IMR-90 (cell line): Measurements from ENCODE around the gene NUDCD3. TPM values are rescaled to one million over a fixed set of nuclear protein-coding genes. Genes with fewer than 3 reads are reported as not detected.

Experiments used
- ATAC-seq: fragments of 200-7000 bp; cut with Tn5 transposase; 2 replicates; pipeline ENCODE4 v1.9.1; 2020; ENCODE audit warnings: low read depth, mild to moderate bottlenecking, moderate library complexity
- BruUV-seq: library from RNA; stranded (reverse); fragments of 400-500 nt; replicated peaks from 2 replicates; lab custom pipeline; 2021; lab: Mats Ljungman, UMichigan
- CTCF ChIA-PET: fragments of 300-600 bp; formaldehyde crosslinking; extraction: SDS; loops from one replicate; lab custom pipeline; 2021; ENCODE audit warnings: antibody characterized with exemption; lab: Yijun Ruan, JAX
- POLR2A ChIA-PET: fragments of 300-600 bp; sonication (Branson Sonifier 250); formaldehyde crosslinking; loops from one replicate; lab custom pipeline; 2022; ENCODE audit warnings: antibody characterized with exemption; ENCODE audit not compliant: unreplicated experiment; lab: Charles Lee
- DNase-seq: peaks from one replicate; pipeline ENCODE4 v3.0.0; 2013
- H2AFZ ChIP-seq: replicated peaks from 2 replicates; pipeline ENCODE3; 2013; ENCODE audit warnings: low read length, mild to moderate bottlenecking; ENCODE audit not compliant: poor library complexity
- H2AK5ac ChIP-seq: 2 replicates; pipeline ENCODE4 v1.6.1; 2013; ENCODE audit warnings: low read depth, low read length, inconsistent platforms
- H2AK9ac ChIP-seq: replicated peaks from 2 replicates; pipeline ENCODE3; 2013; ENCODE audit warnings: mild to moderate bottlenecking, low read depth, low read length, moderate library complexity; ENCODE audit not compliant: poor library complexity
- H2BK120ac ChIP-seq: 2 replicates; pipeline ENCODE4 v1.6.1; 2013; ENCODE audit warnings: low read depth, low read length, inconsistent platforms
- H2BK15ac ChIP-seq: 3 replicates; pipeline ENCODE4 v1.6.1; 2013; ENCODE audit warnings: low read depth, low read length, inconsistent platforms
- H2BK20ac ChIP-seq: 2 replicates; pipeline ENCODE4 v1.6.1; 2013; ENCODE audit warnings: low read depth, mild to moderate bottlenecking, inconsistent platforms, low read length, moderate library complexity
- H2BK5ac ChIP-seq: 2 replicates; pipeline ENCODE4 v1.6.1; 2013; ENCODE audit warnings: mild to moderate bottlenecking, low read depth, low read length, inconsistent platforms; ENCODE audit not compliant: poor library complexity, severe bottlenecking
- H3K14ac ChIP-seq: replicated peaks from 2 replicates; pipeline ENCODE4 v1.6.1; 2013; ENCODE audit warnings: low read depth, low read length, inconsistent platforms
- H3K18ac ChIP-seq: 2 replicates; pipeline ENCODE4 v1.6.1; 2013; ENCODE audit warnings: low read depth, low read length, control low read depth
- H3K23ac ChIP-seq: 2 replicates; pipeline ENCODE4 v1.6.1; 2013; ENCODE audit warnings: low read depth, low read length, inconsistent platforms
- H3K27ac ChIP-seq: 2 replicates; pipeline ENCODE4 v1.5.1; 2013; ENCODE audit warnings: mild to moderate bottlenecking, control low read depth, low read length; ENCODE audit not compliant: insufficient read depth
- H3K27me3 ChIP-seq: 2 replicates; pipeline ENCODE4 v1.6.1; 2013; ENCODE audit warnings: low read length; ENCODE audit not compliant: control insufficient read depth, insufficient read depth
- H3K36me3 ChIP-seq: 2 replicates; pipeline ENCODE4 v1.6.1; 2013; ENCODE audit warnings: low read length, mixed read lengths; ENCODE audit not compliant: control insufficient read depth, insufficient read depth
- H3K4ac ChIP-seq: 2 replicates; pipeline ENCODE4 v1.6.1; 2013; ENCODE audit warnings: low read depth, low read length, inconsistent platforms
- H3K4me1 ChIP-seq: 2 replicates; pipeline ENCODE4 v1.6.1; 2013; ENCODE audit warnings: low read length, mixed read lengths; ENCODE audit not compliant: control insufficient read depth, insufficient read depth
- H3K4me2 ChIP-seq: 2 replicates; pipeline ENCODE4 v1.6.1; 2013; ENCODE audit warnings: low read depth, mild to moderate bottlenecking, control low read depth, low read length, moderate library complexity
- H3K4me3 ChIP-seq: 2 replicates; pipeline ENCODE4 v1.5.1; 2013; ENCODE audit warnings: low read depth, mild to moderate bottlenecking, control low read depth, low read length, moderate library complexity; ENCODE audit not compliant: insufficient read depth
- H3K56ac ChIP-seq: 2 replicates; pipeline ENCODE4 v1.6.1; 2013; ENCODE audit warnings: low read length, inconsistent platforms; ENCODE audit not compliant: insufficient read depth; ENCODE audit errors: extremely low read depth
- H3K79me1 ChIP-seq, 2 experiments: 2 replicates each; pipeline ENCODE4 v1.6.1; 2013; ENCODE audit warnings: low read length in 2 of 2, inconsistent platforms in 1 of 2, low read depth in 1 of 2
- H3K9ac ChIP-seq: 2 replicates; pipeline ENCODE4 v1.6.1; 2013; ENCODE audit warnings: low read depth, low read length, control low read depth
- H3K9me1 ChIP-seq: 2 replicates; pipeline ENCODE4 v1.6.1; 2013; ENCODE audit warnings: low read length, inconsistent platforms; ENCODE audit not compliant: insufficient read depth
- H3K9me3 ChIP-seq: 2 replicates; pipeline ENCODE4 v1.6.1; 2013; ENCODE audit warnings: low read length; ENCODE audit not compliant: control insufficient read depth, insufficient read depth
- H4K20me1 ChIP-seq: 2 replicates; pipeline ENCODE4 v1.6.1; 2013; ENCODE audit warnings: low read length, inconsistent platforms; ENCODE audit not compliant: insufficient read depth
- H4K5ac ChIP-seq: 2 replicates; pipeline ENCODE4 v1.6.1; 2013; ENCODE audit warnings: mild to moderate bottlenecking, low read depth, low read length, control low read depth
- H4K8ac ChIP-seq, 2 experiments: 2 replicates each; pipeline ENCODE4 v1.6.1; 2013; ENCODE audit warnings: low read depth in 2 of 2, low read length in 2 of 2, control low read depth in 1 of 2, inconsistent platforms in 1 of 2
- H4K91ac ChIP-seq: 2 replicates; pipeline ENCODE4 v1.6.1; 2013; ENCODE audit warnings: low read depth, low read length, inconsistent platforms; ENCODE audit not compliant: insufficient read depth
- BHLHE40 ChIP-seq: fragments of 150-350 bp; IDR thresholded peaks from 2 replicates; pipeline ENCODE4 v1.6.1; 2016; ENCODE audit warnings: mild to moderate bottlenecking, low read depth, low read length
- CEBPB ChIP-seq: IDR thresholded peaks from 2 replicates; pipeline ENCODE4 v1.6.1; 2012; ENCODE audit warnings: low read depth, low read length, improper control_type of control experiment
- CHD1 ChIP-seq: IDR thresholded peaks from 2 replicates; pipeline ENCODE4 v1.6.1; 2012; ENCODE audit warnings: low read depth, low read length, improper control_type of control experiment
- CTCF ChIP-seq: conservative IDR thresholded peaks from 2 replicates; pipeline ENCODE4 v1.5.1; 2012; ENCODE audit warnings: mild to moderate bottlenecking, low read depth, low read length, improper control_type of control experiment
- ELK1 ChIP-seq: fragments of 150-350 bp; IDR thresholded peaks from 2 replicates; pipeline ENCODE4 v1.6.1; 2016; ENCODE audit warnings: low read depth, mild to moderate bottlenecking, low read length, moderate library complexity, borderline replicate concordance
- FOS ChIP-seq: fragments of 150-350 bp; IDR thresholded peaks from 2 replicates; pipeline ENCODE4 v1.6.1; 2016; ENCODE audit warnings: low read depth, low read length
- MAFK ChIP-seq: IDR thresholded peaks from 2 replicates; pipeline ENCODE4 v1.6.1; 2012; ENCODE audit warnings: low read depth, low read length, improper control_type of control experiment
- MAZ ChIP-seq: IDR thresholded peaks from 2 replicates; pipeline ENCODE4 v1.6.1; 2012; ENCODE audit warnings: low read depth, mild to moderate bottlenecking, low read length, improper control_type of control experiment, moderate library complexity, borderline replicate concordance
- MXI1 ChIP-seq: IDR thresholded peaks from 2 replicates; pipeline ENCODE4 v1.6.1; 2012; ENCODE audit warnings: low read depth, mild to moderate bottlenecking, low read length, moderate library complexity, borderline replicate concordance
- NFE2L2 ChIP-seq: fragments of 150-350 bp; IDR thresholded peaks from 2 replicates; pipeline ENCODE4 v1.6.1; 2016; ENCODE audit warnings: low read depth, mild to moderate bottlenecking, low read length
- POLR2A ChIP-seq: IDR thresholded peaks from 2 replicates; pipeline ENCODE4 v1.6.1; 2012; ENCODE audit warnings: mild to moderate bottlenecking, low read depth, low read length
- RAD21 ChIP-seq: IDR thresholded peaks from 2 replicates; pipeline ENCODE4 v1.6.1; 2012; ENCODE audit warnings: low read length, improper control_type of control experiment
- RCOR1 ChIP-seq: IDR thresholded peaks from 2 replicates; pipeline ENCODE4 v1.6.1; 2012; ENCODE audit warnings: mild to moderate bottlenecking, low read length, improper control_type of control experiment; ENCODE audit not compliant: insufficient replicate concordance
- RFX5 ChIP-seq: IDR thresholded peaks from 2 replicates; pipeline ENCODE4 v1.8.0; 2012; ENCODE audit warnings: low read depth, mild to moderate bottlenecking, low read length, moderate library complexity
- SMC3 ChIP-seq: fragments of 150-350 bp; IDR thresholded peaks from 2 replicates; pipeline ENCODE4 v1.6.1; 2016; ENCODE audit warnings: low read depth, mild to moderate bottlenecking, antibody characterized with exemption, low read length, moderate library complexity
- USF2 ChIP-seq: fragments of 150-350 bp; IDR thresholded peaks from 2 replicates; pipeline ENCODE4 v1.6.1; 2017; ENCODE audit warnings: mild to moderate bottlenecking, antibody characterized with exemption, low read length, low read depth
- WGBS, 2 experiments: methylation state at CpG; one replicate each; pipeline versions ENCODE4 v1.1.5 to v1.1.7; 2013; ENCODE audit warnings: missing lambda C conversion rate in 2 of 2; ENCODE audit not compliant: insufficient read length in 1 of 2; ENCODE audit errors: extremely low coverage in 2 of 2; 5-methylcytosine and 5-hydroxymethylcytosine counted together
- dilution Hi-C: fragments of 300-500 bp; cut with HindIII; formaldehyde crosslinking; loops from one replicate; pipeline ENCODE4 v1.14.3; 2018; ENCODE audit warnings: low sequenced_read_pairs; ENCODE audit not compliant: unreplicated experiment
- in situ Hi-C: fragments of 300-500 bp; cut with MboI; formaldehyde crosslinking; loops from 3 replicates; pipeline ENCODE4 v1.14.3; 2019; ENCODE audit warnings: low sequenced_read_pairs, inconsistent platforms, mixed read lengths
- intact Hi-C: fragments of 100-400 bp; cut with micrococcal nuclease; formaldehyde crosslinking; loops from 2 replicates; pipeline ENCODE4 v1.10.0; 2022
- polyA plus RNA-seq, 3 experiments: library from polyadenylated mRNA; depleted of rRNA; stranded (reverse); fragments of >200 nt; gene quantifications; 2 replicates each; pipeline ENCODE4 v1.2.3, GENCODE V29; 2012; ENCODE audit warnings: low replicate concordance in 1 of 3
- total RNA-seq: library from RNA; depleted of rRNA; stranded (reverse); fragments of >200 nt; gene quantifications from 2 replicates; pipeline ENCODE4 v1.2.3, GENCODE V29; 2012

NUDCD3 gene
- total and polyA plus RNA-seq, 2 of the 4 experiments (the other 2 are of a cell fraction) = 49.5 to 76.0 TPM

- H2BK20ac ChIP-seq = no peak overlapping the region
- no peak overlapping the region for H2AK5ac ChIP-seq
- no peak overlapping the region; the same call in 1 of the 2 replicates for H3K56ac ChIP-seq
- no peak overlapping the region for H2BK15ac ChIP-seq
- TF ChIP-seq FOS (no peak), RFX5 (no peak), MXI1 (no peak), CHD1 (no peak), RAD21 (no peak), MAFK (no peak), CEBPB (no peak), USF2 (no peak), MAZ (no peak), SMC3 (no peak), CTCF (no peak), RCOR1 (no peak), BHLHE40 (no peak), NFE2L2 (no peak), POLR2A (no peak), ELK1 (no peak)
- H3K9me3 ChIP-seq = no peaks in the 10 kb centered on the region
- POLR2A ChIA-PET = no interaction called here
- no peaks in the 10 kb centered on the region for H3K4me1 ChIP-seq
- no peak overlapping the region for H3K14ac ChIP-seq
- H3K18ac ChIP-seq = no peak overlapping the region
- H3K27ac ChIP-seq = no peak overlapping the region
- H3K4me2 ChIP-seq = no peak overlapping the region
- no peaks in the 10 kb centered on the region for H4K20me1 ChIP-seq
- H3K9me1 ChIP-seq = no peaks in the 10 kb centered on the region
- intact Hi-C loops (no loop called here), dilution Hi-C loops (no loop called here), in situ Hi-C loops (no loop called here)
- H2BK5ac ChIP-seq = no peak overlapping the region
- no peak overlapping the region for H3K4me3 ChIP-seq
- no peak overlapping the region for H3K4ac ChIP-seq
- H2AK9ac ChIP-seq = no peak overlapping the region
- ATAC-seq (no peak), DNase-seq (no peak)
- H3K36me3 ChIP-seq = no peaks in the 10 kb centered on the region
- H4K5ac ChIP-seq = no peak overlapping the region
- H3K27me3 ChIP-seq = no peaks in the 10 kb centered on the region; the same call in 1 of the 2 replicates
- no peak overlapping the region for H3K23ac ChIP-seq
- H2BK120ac ChIP-seq = no peak overlapping the region
- CTCF ChIA-PET = no interaction called here
- no peak overlapping the region for H4K8ac ChIP-seq
- no peaks in the 10 kb centered on the region for H3K79me1 ChIP-seq
- no peak overlapping the region for H2AFZ ChIP-seq
- no TSS peak for BruUV-seq
- no peak overlapping the region for H4K91ac ChIP-seq
- no peak overlapping the region for H3K9ac ChIP-seq
- WGBS, 2 experiments = 86% methylated on average over 4 of the region's 5 CpGs; no CpG with 5 or more reads in 1 of the 2 experiments
Measured at GRCh38 chr7:44367475-44368043, 122.9 kb downstream of the NUDCD3 start.
